AG04450 (cell line): ENCODE results near the gene ERO1A. TPM values are rescaled to one million over a fixed set of nuclear protein-coding genes. Genes with fewer than 3 reads are reported as not detected.

ENCODE experiments used
- CTCF ChIA-PET: fragments of 300-600, 350-600 bp; formaldehyde crosslinking; extraction: SDS; loops from one replicate; lab custom pipeline; 2022; ENCODE audit warnings: antibody characterized with exemption, inconsistent platforms; lab: Charles Lee
- POLR2A ChIA-PET: fragments of 350-600 bp; formaldehyde crosslinking; extraction: SDS; loops from one replicate; lab custom pipeline; 2021; ENCODE audit warnings: antibody characterized with exemption, inconsistent platforms; lab: Yijun Ruan, JAX
- DNase-seq: peaks from one replicate; pipeline ENCODE4 v3.0.0-alpha.2; 2011; ENCODE audit warnings: low read depth, low spot score
- H3K27ac ChIP-seq: one replicate; pipeline ENCODE4 v1.5.1; 2012; ENCODE audit warnings: low read depth, low read length, control low read depth
- H3K27me3 ChIP-seq: one replicate; pipeline ENCODE4 v1.6.0; 2012; ENCODE audit warnings: low read length; ENCODE audit not compliant: control insufficient read depth, insufficient read depth
- H3K4me3 ChIP-seq: 2 replicates; pipeline ENCODE4 v1.5.1; 2011; ENCODE audit warnings: mild to moderate bottlenecking, low read depth, low read length, control low read depth
- H3K9me3 ChIP-seq: 2 replicates; pipeline ENCODE4 v1.5.1; 2012; ENCODE audit warnings: low read length; ENCODE audit not compliant: control insufficient read depth, insufficient read depth
- polyA plus RNA-seq: library from polyadenylated mRNA; depleted of rRNA; stranded (reverse); fragments of >200 nt; gene quantifications from 2 replicates; pipeline ENCODE4 v1.2.3, GENCODE V29; 2011; rRNA removed
- TF ChIP-seq, protein P1 (sequence below): IDR thresholded peaks from 2 replicates; pipeline ENCODE4 v1.5.1; 2011; ENCODE audit warnings: low read depth, low read length, control low read depth, inconsistent platforms

Gene ERO1A
- polyA plus RNA-seq, 1 experiment = 43.6 TPM

DNA sequence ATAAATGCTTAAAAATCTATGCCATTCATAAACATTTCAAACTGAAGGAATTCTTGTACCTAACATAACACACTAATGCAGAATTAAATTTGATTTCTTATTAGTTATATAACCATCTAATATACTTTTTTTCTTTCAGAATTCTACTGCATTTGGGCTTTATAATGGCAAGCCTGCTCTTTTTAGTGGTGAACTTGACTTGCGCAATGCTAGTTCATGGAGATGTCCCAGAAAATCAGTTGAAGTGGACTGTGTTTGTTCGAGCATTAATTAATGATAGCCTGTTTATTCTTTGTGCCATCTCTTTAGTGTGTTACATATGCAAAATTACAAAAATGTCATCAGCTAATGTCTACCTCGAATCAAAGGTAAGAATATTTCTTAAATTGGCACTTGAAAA, 95.4 kb downstream of the ERO1A start:
- no peak for DNase-seq
- H3K27me3 ChIP-seq = no peaks in the 10 kb centered on the region
- H3K4me3 ChIP-seq = no peak overlapping the region
- CTCF ChIA-PET = no interaction called here
- TF ChIP-seq, protein P1, sequence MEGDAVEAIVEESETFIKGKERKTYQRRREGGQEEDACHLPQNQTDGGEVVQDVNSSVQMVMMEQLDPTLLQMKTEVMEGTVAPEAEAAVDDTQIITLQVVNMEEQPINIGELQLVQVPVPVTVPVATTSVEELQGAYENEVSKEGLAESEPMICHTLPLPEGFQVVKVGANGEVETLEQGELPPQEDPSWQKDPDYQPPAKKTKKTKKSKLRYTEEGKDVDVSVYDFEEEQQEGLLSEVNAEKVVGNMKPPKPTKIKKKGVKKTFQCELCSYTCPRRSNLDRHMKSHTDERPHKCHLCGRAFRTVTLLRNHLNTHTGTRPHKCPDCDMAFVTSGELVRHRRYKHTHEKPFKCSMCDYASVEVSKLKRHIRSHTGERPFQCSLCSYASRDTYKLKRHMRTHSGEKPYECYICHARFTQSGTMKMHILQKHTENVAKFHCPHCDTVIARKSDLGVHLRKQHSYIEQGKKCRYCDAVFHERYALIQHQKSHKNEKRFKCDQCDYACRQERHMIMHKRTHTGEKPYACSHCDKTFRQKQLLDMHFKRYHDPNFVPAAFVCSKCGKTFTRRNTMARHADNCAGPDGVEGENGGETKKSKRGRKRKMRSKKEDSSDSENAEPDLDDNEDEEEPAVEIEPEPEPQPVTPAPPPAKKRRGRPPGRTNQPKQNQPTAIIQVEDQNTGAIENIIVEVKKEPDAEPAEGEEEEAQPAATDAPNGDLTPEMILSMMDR = no peak
- 0 out of 2 replicates have a peak, but pooled peaks cover 2% of the 10 kb centered on the region for H3K9me3 ChIP-seq
- no peak overlapping the region for H3K27ac ChIP-seq
- POLR2A ChIA-PET = no interaction called here

DNA sequence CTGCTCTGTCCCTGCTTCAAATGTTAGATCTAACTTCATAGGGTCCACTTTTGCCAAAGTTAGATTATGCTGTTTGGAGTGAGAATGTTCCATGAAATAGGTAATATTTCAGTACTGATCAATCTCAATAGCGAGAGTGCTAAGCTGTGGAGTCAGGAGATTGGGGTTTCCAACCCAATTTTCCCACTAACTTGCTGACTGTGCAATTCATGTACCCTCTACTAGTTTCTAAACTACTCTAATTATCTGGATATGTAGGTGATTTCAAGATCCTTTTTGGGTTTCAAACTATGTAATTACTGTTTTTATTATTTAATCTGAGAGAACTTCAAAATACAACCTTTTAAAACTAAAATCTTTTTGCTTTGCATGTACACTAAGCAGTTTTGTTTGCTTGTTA, 96.8 kb downstream of the ERO1A start:
- Histone ChIP-seq H3K4me3 (no peak overlapping the region), H3K27me3 (no peaks in the 10 kb centered on the region), H3K9me3 (no peaks in the 10 kb centered on the region), H3K27ac (no peak overlapping the region)
- DNase-seq = no peak
- TF ChIP-seq, protein P1 = no peak
- ChIA-PET CTCF (no interaction called here), POLR2A (no interaction called here)

DNA sequence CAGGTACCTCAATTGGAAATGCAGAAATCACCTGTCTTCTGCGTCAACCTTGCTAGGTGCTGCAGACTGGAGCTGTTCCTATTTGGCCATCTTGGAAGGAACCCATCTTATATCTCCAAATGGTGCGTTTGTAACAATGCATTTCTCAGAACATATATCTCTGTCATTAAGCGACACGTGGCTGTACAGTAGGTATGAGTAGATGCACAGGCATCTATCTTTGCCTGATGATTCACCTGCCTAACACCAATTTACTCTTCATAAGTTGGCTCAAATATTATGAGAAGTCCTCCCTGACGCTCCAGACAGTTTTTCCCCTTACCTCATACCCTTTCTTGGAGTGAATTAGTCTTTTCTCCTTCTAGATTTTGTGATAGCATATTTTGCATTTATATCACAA, 98.5 kb downstream of the ERO1A start:
- no peak for DNase-seq
- Histone ChIP-seq H3K27me3 (no peaks in the 10 kb centered on the region), H3K9me3 (no peaks in the 10 kb centered on the region), H3K27ac (no peak overlapping the region), H3K4me3 (no peak overlapping the region)
- TF ChIP-seq, protein P1 = no peak
- CTCF ChIA-PET = no interaction called here
- POLR2A ChIA-PET = no interaction called here

DNA sequence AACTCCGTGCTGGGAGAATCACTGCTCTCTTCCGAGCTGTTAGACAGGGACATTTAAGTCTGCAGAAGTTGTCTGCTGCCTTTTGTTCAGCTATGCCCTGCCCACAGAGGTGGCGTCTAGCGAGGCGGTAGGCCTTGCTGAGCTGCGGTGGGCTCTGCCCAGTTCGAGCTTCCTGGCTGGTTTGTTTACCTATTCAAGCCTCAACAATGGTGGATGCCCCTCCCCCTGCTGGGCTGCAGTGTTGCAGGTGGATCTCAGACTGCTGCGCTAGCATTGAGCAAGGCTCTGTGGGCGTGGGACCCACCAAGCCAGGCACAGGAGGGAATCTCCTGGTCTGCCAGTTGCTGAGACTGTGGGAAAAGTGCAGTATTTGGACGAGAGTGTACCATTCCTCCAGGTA, 99.0 kb downstream of the ERO1A start:
- CTCF ChIA-PET = no interaction called here
- POLR2A ChIA-PET = no interaction called here
- H3K27me3 ChIP-seq = no peaks in the 10 kb centered on the region
- H3K9me3 ChIP-seq = no peaks in the 10 kb centered on the region
- DNase-seq = no peak
- no peak overlapping the region for H3K27ac ChIP-seq
- H3K4me3 ChIP-seq = no peak overlapping the region
- TF ChIP-seq, protein P1 = no peak

DNA sequence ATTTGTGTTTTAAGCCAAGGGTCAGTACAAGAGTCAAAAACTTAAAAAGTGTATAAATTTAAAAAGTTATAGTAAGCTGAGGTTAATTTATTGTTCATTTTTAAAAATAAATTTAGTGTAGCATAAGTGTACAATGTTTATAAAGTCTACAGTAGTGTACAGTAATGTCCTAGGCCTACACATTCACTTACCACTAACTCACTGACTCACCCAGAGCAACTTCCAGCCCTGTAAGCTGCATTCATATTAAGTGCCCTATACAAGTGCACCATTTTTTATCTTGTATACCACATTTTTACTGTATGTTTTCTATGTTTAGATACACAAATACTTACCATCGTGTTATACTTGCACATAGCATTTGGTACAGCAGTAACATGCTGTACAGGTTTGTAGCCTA, 105.0 kb downstream of the ERO1A start:
- TF ChIP-seq, protein P1 = no peak
- ChIA-PET POLR2A (no interaction called here), CTCF (no interaction called here)
- no peak for DNase-seq
- H3K27me3 ChIP-seq = no peaks in the 10 kb centered on the region
- no peaks in the 10 kb centered on the region for H3K9me3 ChIP-seq
- H3K4me3 ChIP-seq = no peak overlapping the region
- no peak overlapping the region for H3K27ac ChIP-seq

Other genes with a start within 250 kb of the ERO1A start
- 2.5 and 3.8 TPM in 2 replicates for gene TXNDC16, start 143.1 kb downstream of the ERO1A start, polyA plus RNA-seq
- gene GPR137C, start 142.7 kb downstream of the ERO1A start, polyA plus RNA-seq = 0.97 and 1.3 TPM in 2 replicates
- 91.9 and 140 TPM in 2 replicates for gene PSMC6, start 11.6 kb upstream of the ERO1A start, polyA plus RNA-seq
- gene STYX, start 34.6 kb upstream of the ERO1A start, polyA plus RNA-seq = 9.7 and 13.1 TPM in 2 replicates
- gene GNPNAT1, start 96.0 kb upstream of the ERO1A start, polyA plus RNA-seq = 40.7 and 47.2 TPM in 2 replicates